Neuron (in vitro differentiated cells): Measurements from ENCODE around the gene SORCS3.

Experiments used
- H2AFZ ChIP-seq: one replicate; pipeline ENCODE4 v1.6.1; 2013; ENCODE audit warnings: low read depth, mild to moderate bottlenecking, inconsistent platforms, low read length, moderate library complexity
- H3K27me3 ChIP-seq: one replicate; pipeline ENCODE4 v1.6.1; 2013; ENCODE audit warnings: low read length; ENCODE audit not compliant: insufficient read depth
- H3K36me3 ChIP-seq: one replicate; pipeline ENCODE4 v1.6.1; 2013; ENCODE audit warnings: low read length; ENCODE audit not compliant: insufficient read depth
- H3K4me1 ChIP-seq: one replicate; pipeline ENCODE4 v1.6.1; 2013; ENCODE audit warnings: low read length; ENCODE audit not compliant: insufficient read depth
- H3K4me3 ChIP-seq: 2 replicates; pipeline ENCODE4 v1.5.1; 2013; ENCODE audit warnings: mild to moderate bottlenecking, low read length, moderate library complexity
- H3K9me3 ChIP-seq: one replicate; pipeline ENCODE4 v1.6.1; 2013; ENCODE audit warnings: low read length

SORCS3 gene

DNA sequence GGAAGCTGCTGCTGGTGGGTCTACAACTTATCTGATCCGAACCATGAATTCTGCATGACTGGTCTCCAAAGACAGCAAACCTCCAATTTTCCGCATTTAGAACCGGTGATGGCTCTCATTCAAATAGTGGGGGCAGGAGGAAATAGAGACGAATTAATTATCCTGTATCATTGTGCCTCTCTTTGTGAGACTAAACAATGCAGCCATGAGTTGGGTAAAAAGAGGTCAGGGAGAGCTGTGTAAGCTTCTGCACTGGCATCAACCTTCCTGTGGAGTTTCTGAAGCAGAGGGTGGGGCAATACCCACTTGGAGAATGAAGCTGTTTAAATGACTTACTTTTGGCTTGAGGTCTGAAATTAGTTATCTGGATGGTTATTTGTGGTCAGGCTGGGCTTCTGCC lies 266.4 kb downstream of the SORCS3 start:
- Histone ChIP-seq H3K4me1 (peaks cover 11% of the 10 kb centered on the region), H3K9me3 (no peaks in the 10 kb centered on the region), H2AFZ (no peak overlapping the region), H3K36me3 (no peaks in the 10 kb centered on the region), H3K4me3 (no peak overlapping the region), H3K27me3 (peaks cover 13% of the 10 kb centered on the region)

DNA sequence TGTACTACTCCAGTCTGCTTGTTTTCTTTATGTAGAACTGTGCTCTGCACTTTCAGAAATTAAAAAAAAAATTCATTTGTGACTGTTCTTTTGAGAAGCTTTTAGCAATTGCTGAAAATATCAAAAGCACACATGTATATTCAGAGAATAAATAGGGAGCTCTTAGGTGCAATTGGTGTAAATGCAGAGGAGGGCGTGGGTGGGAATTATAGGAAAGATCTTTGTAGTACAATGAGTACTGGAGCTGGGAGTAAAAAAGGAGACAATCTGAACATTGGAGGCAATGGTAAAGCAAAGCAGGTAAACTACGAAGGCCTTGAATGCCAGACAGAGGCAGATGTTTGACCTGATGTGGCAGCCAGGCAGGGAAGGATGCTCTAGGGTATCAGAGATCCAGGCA lies 267.5 kb downstream of the SORCS3 start:
- Histone ChIP-seq H3K36me3 (no peaks in the 10 kb centered on the region), H3K4me1 (peaks cover 11% of the 10 kb centered on the region), H3K27me3 (peaks cover 13% of the 10 kb centered on the region), H3K9me3 (no peaks in the 10 kb centered on the region), H2AFZ (no peak overlapping the region), H3K4me3 (no peak overlapping the region)

DNA sequence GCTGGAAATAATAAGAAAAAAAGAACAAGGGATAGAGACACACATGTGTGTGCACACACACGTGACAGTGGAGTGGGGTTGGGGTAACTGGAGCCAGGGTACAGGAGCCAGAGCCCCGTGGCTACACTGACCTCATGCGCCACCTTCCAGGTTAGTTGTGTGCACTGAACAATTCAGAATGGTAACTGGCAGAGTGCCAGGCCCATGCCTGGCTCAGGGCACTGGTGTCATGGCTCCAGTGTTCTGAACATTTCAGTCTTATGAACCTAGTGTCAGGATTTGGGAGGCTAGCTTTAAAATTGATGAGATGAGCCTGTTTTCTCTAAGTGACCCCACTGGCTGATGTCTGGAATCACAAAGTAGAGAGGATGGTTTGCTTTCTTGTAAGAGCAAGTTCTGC lies 269.6 kb downstream of the SORCS3 start:
- H3K27me3 ChIP-seq, result peaks cover 6% of the 10 kb centered on the region
- H3K36me3 ChIP-seq, result no peaks in the 10 kb centered on the region
- peaks cover 11% of the 10 kb centered on the region for H3K4me1 ChIP-seq
- H3K9me3 ChIP-seq, result no peaks in the 10 kb centered on the region
- H3K4me3 ChIP-seq, result no peak overlapping the region
- H2AFZ ChIP-seq, result no peak overlapping the region

GRCh38 chr10:104913390-104913789 lies 272.3 kb downstream of the SORCS3 start:
- peaks cover 5% of the 10 kb centered on the region for H3K27me3 ChIP-seq
- no peaks in the 10 kb centered on the region for H3K36me3 ChIP-seq
- no peaks in the 10 kb centered on the region for H3K4me1 ChIP-seq
- no peaks in the 10 kb centered on the region for H3K9me3 ChIP-seq
- no peak overlapping the region for H2AFZ ChIP-seq
- H3K4me3 ChIP-seq, result no peak overlapping the region

DNA sequence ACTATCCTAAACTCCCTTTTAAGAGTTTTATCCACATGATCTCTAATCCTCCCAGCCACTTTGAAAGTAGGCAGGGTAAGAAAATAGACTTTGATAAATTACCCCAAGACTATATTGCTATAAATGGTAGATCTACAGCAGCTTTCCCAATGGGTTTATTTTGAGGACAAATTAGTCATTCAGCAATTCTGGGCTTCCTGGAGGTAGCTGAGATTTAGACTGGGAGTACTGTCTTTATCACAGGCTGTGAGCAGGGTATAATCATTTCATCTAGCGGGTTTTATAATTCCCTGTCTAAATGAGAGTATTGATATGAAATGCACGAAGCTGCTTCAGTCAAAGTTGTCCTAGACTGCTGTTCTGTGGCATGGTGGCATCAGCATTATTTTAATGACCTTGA lies 279.4 kb downstream of the SORCS3 start:
- Histone ChIP-seq H2AFZ (no peak overlapping the region), H3K27me3 (no peaks in the 10 kb centered on the region), H3K4me3 (no peak overlapping the region), H3K36me3 (no peaks in the 10 kb centered on the region), H3K4me1 (no peaks in the 10 kb centered on the region), H3K9me3 (no peaks in the 10 kb centered on the region)

DNA sequence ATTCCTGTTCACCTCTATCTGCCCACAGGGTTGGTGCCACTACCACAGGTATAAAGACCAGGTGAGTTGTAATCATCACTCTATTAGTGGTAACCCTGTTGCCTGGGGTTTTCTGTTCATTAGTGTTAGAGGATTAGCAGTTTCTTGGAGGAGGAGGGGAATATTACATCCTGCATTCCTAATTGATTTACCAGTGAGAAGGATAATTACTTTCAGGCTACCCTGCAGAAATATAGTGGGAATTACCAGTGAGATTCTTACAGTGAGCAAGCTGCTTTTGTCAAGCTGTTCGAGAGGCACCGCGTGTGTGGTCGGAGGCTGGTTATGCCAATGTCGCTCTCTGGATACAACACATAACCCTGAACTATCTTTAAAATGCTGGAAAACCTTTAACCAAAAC lies 280.7 kb downstream of the SORCS3 start:
- H3K36me3 ChIP-seq, result no peaks in the 10 kb centered on the region
- H3K9me3 ChIP-seq, result no peaks in the 10 kb centered on the region

DNA sequence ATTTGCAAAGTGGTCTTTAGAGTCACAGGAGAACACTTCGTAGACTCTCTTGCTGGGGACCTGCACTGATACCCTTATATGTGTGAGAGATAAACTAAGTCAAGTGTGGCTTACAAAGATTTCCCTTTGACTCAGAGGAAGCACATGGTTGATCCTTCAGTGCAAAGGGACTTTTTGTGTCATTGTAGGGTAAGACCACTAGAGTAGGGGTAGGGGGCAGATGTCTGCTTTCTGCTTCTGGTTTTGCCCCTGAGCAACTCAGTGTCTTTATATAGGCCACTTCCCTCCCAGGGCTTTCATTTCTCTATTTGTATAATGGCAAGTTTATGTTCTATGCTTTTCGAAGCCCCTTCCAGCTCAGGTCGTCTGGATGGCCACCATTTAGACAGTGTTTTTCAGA lies 281.7 kb downstream of the SORCS3 start:
- Histone ChIP-seq H3K27me3 (no peaks in the 10 kb centered on the region), H3K4me3 (no peak overlapping the region), H3K36me3 (no peaks in the 10 kb centered on the region), H2AFZ (no peak overlapping the region), H3K9me3 (no peaks in the 10 kb centered on the region), H3K4me1 (no peaks in the 10 kb centered on the region)

More for the DNA sequence above, 280.7 kb downstream of the SORCS3 start:
- no peak overlapping the region for H3K4me3 ChIP-seq
- H3K4me1 ChIP-seq, result no peaks in the 10 kb centered on the region
- H3K27me3 ChIP-seq, result no peaks in the 10 kb centered on the region
- no peak overlapping the region for H2AFZ ChIP-seq

DNA sequence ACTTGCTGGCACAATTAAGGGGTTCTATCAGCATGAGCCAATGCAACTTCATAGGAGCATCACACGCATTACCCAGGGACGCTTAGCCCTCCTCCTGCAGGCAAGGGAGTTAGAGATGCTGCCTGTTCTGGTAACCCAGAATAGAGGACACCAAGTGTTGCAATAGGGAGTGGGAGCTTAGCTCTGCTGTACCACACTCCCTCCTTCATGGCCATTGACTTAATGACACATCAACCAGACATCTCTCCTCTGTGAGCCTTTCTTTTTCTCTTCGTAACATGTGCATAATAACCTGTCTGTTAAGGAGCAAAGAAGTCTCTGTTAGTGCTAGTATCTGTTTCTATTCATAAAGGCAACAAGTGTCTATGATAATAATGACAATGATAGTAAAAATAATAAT lies 282.4 kb downstream of the SORCS3 start:
- H3K36me3 ChIP-seq, result no peaks in the 10 kb centered on the region
- no peaks in the 10 kb centered on the region for H3K27me3 ChIP-seq
- H3K9me3 ChIP-seq, result no peaks in the 10 kb centered on the region
- H3K4me3 ChIP-seq, result no peak overlapping the region
- H3K4me1 ChIP-seq, result no peaks in the 10 kb centered on the region
- H2AFZ ChIP-seq, result no peak overlapping the region

- Histone ChIP-seq H3K4me3 (no peak overlapping the region), H3K9me3 (no peaks in the 10 kb centered on the region), H3K27me3 (no peaks in the 10 kb centered on the region), H3K36me3 (no peaks in the 10 kb centered on the region), H3K4me1 (no peaks in the 10 kb centered on the region), H2AFZ (no peak overlapping the region)
These were observed 283.2 kb downstream of the SORCS3 start for GRCh38 chr10:104924101-104924795.

DNA sequence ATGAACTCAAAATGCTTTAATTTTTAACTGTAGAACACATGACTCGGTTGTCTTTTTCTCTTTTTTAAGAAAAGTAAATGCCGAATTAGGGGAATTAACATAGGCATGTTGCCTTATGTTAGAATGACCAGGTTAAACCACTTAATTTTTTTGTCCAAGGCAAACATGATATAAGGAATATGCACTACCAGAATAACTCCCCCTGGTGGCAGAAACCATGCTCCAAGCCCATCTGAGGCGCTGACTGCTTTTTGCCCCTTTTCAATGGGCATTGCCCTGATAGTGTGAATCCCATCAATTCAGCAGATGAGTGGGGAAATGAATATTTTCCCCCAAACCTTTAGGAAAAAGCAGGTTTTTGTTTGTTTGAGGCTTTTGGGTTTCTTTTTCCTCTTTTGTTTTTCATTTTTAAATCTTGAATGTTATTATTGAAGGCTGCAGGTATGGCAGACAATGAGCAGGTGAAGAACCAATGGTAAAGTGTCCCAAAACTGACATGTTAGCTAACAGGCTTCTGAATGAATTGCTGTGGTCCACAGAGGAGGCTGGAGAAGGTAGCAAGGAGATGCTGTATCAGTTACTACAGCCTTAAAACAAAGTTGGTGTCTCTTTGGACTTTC lies 284.3 kb downstream of the SORCS3 start:
- Histone ChIP-seq H3K36me3 (no peaks in the 10 kb centered on the region), H3K27me3 (no peaks in the 10 kb centered on the region), H3K4me1 (no peaks in the 10 kb centered on the region), H3K4me3 (no peak overlapping the region), H3K9me3 (no peaks in the 10 kb centered on the region), H2AFZ (no peak overlapping the region)

GRCh38 chr10:104928734-104929133 lies 287.6 kb downstream of the SORCS3 start:
- Histone ChIP-seq H3K4me1 (no peaks in the 10 kb centered on the region), H2AFZ (no peak overlapping the region), H3K4me3 (no peak overlapping the region), H3K27me3 (no peaks in the 10 kb centered on the region), H3K9me3 (no peaks in the 10 kb centered on the region), H3K36me3 (no peaks in the 10 kb centered on the region)

DNA sequence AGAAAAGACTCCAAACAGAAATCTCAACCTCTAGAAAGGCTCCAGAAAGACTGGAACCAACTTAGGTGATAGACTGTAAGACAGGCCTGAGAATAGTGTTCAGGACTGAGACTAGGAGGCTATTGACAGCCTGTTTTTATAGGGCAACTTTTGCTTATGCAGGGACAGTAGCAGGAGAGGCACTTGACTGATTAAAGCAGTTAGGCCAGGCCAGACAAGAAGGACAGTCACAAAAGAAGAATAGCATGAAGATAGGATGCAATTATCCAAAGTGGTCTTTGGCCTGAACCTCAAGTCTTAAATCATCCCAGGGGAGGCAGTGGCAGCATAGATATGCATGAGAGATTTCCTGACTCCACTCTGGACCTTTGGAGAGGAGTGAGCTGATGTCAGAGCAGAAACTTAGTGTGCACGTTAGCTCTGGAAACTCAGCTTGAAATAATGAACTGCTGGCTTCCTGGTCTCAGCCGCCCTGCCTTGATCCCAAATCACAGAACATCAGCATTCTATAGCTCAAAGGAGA lies 290.6 kb downstream of the SORCS3 start:
- Histone ChIP-seq H3K27me3 (no peaks in the 10 kb centered on the region), H3K36me3 (no peaks in the 10 kb centered on the region), H3K4me1 (no peaks in the 10 kb centered on the region), H3K9me3 (no peaks in the 10 kb centered on the region), H3K4me3 (no peak overlapping the region), H2AFZ (no peak overlapping the region)

GRCh38 chr10:104935656-104936055 lies 294.6 kb downstream of the SORCS3 start:
- no peak overlapping the region for H2AFZ ChIP-seq
- H3K9me3 ChIP-seq, result no peaks in the 10 kb centered on the region
- no peak overlapping the region for H3K4me3 ChIP-seq
- H3K4me1 ChIP-seq, result no peaks in the 10 kb centered on the region
- H3K27me3 ChIP-seq, result no peaks in the 10 kb centered on the region
- H3K36me3 ChIP-seq, result no peaks in the 10 kb centered on the region
